Testis (tissue), 5 donors: ENCODE data around the gene GPR15LG. TPM values are rescaled to one million over a fixed set of nuclear protein-coding genes. Genes with fewer than 3 reads are reported as not detected.
"Not testable (repeated sequence)": the region's sequence is repeated elsewhere in the genome, so short reads cannot be mapped to it uniquely, and the experiment has no call there.

ENCODE experiments used
- DNase-seq: peaks from one replicate; pipeline ENCODE4 v3.0.0-alpha.2; 2019
- H3K27ac ChIP-seq, 2 donors: fragments of 200-600 bp; sonication (generic); one replicate each; pipeline ENCODE4 v1.5.1; 2019
- H3K27me3 ChIP-seq: fragments of 200-600 bp; sonication (generic); one replicate; pipeline ENCODE4 v1.5.1; 2019
- H3K36me3 ChIP-seq: fragments of 200-600 bp; sonication (generic); one replicate; pipeline ENCODE4 v1.5.1; 2017; ENCODE audit warnings: low read depth; ENCODE audit errors: missing control alignments
- H3K4me1 ChIP-seq: fragments of 200-600 bp; sonication (generic); one replicate; pipeline ENCODE4 v1.5.1; 2019
- H3K4me3 ChIP-seq, 2 donors: fragments of 200-600 bp; sonication (generic); one replicate each; pipeline ENCODE4 v1.5.1; 2017 to 2019
- H3K9me3 ChIP-seq: fragments of 200-600 bp; sonication (generic); one replicate; pipeline ENCODE4 v1.5.1; 2017
- POLR2A ChIP-seq: fragments of 450-650 bp; IDR thresholded peaks from one replicate; pipeline ENCODE4 v1.6.1; 2017; ENCODE audit warnings: antibody characterized with exemption, mild to moderate bottlenecking, moderate library complexity
- WGBS, 2 donors: methylation state at CpG; one replicate each; pipeline ENCODE4 v1.1.5; 2018; 5-methylcytosine and 5-hydroxymethylcytosine counted together
- intact Hi-C: fragments of 100-400 bp; cut with DNase I; formaldehyde crosslinking; loops from one replicate; pipeline ENCODE4 v1.15.1; 2023; ENCODE audit warnings: low total_unique reads
- long read RNA-seq, 2 donors: transcript quantifications; one replicate each; lab custom pipeline, GENCODE V29; 2026
- polyA plus RNA-seq: library from polyadenylated mRNA; stranded (reverse); fragments of 350-450 nt; fragmentation: Illumina TruSeq; extraction: RNeasy Lipid Tissue Mini Kit (QIAGEN cat#74804); gene quantifications from one replicate; pipeline ENCODE4 v1.2.3, GENCODE V29; 2014; ENCODE audit warnings: low read depth, low replicate concordance; ENCODE audit not compliant: insufficient read depth
- total RNA-seq, 2 donors: library from RNA; depleted of rRNA; stranded (reverse); fragments of >200 nt; gene quantifications; one replicate each; pipeline ENCODE4 v1.2.3, GENCODE V29; 2016
- TF ChIP-seq, protein P1 (sequence below), 3 experiments: fragments of 450-650 bp in 2 of 3; fragments of 200-600 bp in 1 of 3; sonication (generic) in 1 of 3; IDR thresholded peaks; one replicate each; pipeline ENCODE4 v1.5.1; 2016 to 2019; ENCODE audit warnings: antibody characterized with exemption in 3 of 3, mild to moderate bottlenecking in 2 of 3, moderate library complexity in 1 of 3

GPR15LG gene
- total RNA-seq, result not detected
- polyA plus RNA-seq, result not detected
- long read RNA-seq, donor 1, result 0 reads
- long read RNA-seq, donor 2, result 0 reads

DNA sequence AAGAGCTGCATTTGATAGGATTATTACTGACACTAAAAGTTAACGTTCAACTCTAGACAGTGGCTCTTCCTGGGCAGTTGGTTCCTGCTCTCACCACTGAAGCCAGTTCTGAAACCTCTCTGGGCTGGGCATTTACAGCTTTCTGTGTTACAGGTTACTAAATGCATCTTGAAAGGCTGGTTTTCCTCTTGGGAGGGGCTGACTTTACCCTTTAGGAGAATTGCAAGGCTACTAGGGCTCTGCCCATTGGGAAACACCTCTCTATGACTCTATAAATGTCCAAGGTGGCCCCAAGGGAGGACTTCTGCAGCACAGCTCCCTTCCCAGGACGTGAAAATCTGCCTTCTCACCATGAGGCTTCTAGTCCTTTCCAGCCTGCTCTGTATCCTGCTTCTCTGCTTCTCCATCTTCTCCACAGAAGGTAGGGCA lies at the start of gene GPR15LG:
GPR15LG (plus strand) TSS at position 301 of the 429 bp plus-strand sequence; CDS start at position 352, 51 bp downstream.
- no peaks in the 10 kb centered on the region for H3K4me1 ChIP-seq
- no peak within 1 kb of the TSS for H3K4me3 ChIP-seq
- intact Hi-C loops, result no loop called here
- 74 to 75% methylated on average over 2 of the region's 2 CpGs for WGBS, 2 donors
- H3K9me3 ChIP-seq, result no peaks in the 10 kb centered on the region
- no peak for TF ChIP-seq POLR2A
- TF ChIP-seq, protein P1, sequence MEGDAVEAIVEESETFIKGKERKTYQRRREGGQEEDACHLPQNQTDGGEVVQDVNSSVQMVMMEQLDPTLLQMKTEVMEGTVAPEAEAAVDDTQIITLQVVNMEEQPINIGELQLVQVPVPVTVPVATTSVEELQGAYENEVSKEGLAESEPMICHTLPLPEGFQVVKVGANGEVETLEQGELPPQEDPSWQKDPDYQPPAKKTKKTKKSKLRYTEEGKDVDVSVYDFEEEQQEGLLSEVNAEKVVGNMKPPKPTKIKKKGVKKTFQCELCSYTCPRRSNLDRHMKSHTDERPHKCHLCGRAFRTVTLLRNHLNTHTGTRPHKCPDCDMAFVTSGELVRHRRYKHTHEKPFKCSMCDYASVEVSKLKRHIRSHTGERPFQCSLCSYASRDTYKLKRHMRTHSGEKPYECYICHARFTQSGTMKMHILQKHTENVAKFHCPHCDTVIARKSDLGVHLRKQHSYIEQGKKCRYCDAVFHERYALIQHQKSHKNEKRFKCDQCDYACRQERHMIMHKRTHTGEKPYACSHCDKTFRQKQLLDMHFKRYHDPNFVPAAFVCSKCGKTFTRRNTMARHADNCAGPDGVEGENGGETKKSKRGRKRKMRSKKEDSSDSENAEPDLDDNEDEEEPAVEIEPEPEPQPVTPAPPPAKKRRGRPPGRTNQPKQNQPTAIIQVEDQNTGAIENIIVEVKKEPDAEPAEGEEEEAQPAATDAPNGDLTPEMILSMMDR (IDR thresholded peaks at IDR 0.05), result no peak
- no peaks in the 10 kb centered on the region for H3K36me3 ChIP-seq
- H3K27ac ChIP-seq, result no peak within 1 kb of the TSS
- H3K27me3 ChIP-seq, result no peaks in the 10 kb centered on the region
- no peak for DNase-seq

DNA sequence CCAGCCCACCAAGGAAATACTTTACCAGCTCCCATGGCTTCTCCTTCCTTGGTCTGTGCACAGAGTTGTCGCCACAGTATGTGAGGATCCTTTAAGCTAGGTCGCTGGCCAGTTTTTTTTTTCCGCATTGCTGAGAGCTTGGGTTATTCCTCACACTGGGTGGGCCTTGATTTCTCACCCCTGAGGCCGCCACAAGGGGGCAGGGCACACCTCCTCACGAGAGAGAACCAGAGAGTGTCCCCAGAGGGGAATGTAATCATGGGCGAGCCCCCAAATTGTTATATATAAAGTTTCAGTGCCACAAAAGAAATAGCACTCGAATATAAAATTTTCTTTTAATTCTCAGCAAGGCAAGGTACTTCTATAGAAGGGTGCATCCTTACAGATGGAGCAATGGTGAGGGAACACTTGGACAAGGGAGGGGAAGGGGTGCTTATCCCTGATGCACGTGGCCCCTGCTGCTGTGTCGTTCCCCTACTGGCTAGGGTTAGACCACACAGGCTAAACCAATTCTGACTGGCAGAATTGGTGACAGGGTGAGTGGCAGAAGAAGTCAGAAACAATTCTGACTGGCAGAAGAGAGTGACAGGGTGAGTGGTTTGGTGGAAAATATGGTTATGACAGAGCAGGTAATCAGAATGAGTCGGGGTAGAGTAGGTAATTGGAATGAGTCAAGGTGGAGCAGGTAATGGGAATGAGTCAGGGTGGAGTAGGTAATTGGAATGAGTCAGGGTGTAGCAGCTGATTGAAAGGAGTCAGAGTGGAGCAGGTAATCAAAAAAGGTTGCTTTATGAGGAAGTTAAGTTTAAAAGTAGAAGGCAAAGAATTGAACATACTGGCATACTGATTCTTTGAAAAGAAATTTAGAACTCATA lies 47.5 kb upstream of the GPR15LG start:
- H3K27me3 ChIP-seq, H3K4me3 ChIP-seq, H3K4me1 ChIP-seq, intact Hi-C loops, H3K9me3 ChIP-seq, H3K36me3 ChIP-seq, H3K27ac ChIP-seq, DNase-seq: not testable (repeated sequence)
- WGBS, 2 donors, result 80 to 82% methylated on average over 10 of the region's 10 CpGs

DNA sequence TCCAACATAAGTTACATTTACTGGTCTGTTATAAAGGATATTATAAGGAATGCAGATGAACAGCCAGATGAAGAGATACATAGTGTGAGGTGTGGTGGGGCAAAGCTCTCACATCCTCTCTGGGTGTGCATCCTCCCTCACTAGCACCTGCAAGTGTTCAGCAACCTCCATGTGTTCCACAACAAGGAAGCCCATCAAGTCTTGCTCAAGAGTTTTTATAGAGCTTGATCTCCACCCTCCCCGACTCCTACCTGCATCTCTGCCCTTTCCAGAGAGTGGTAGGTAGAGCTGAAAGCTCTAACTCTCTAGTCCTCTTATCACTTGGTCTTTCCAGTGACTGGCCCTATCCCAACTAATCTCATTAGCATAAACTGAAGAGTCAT lies 46.8 kb upstream of the GPR15LG start:
- 87 to 93% methylated on average over 1 of the region's 1 CpG for WGBS, 2 donors
- Histone ChIP-seq H3K9me3 (no peaks in the 10 kb centered on the region), H3K27ac (no peak overlapping the region), H3K4me1 (no peaks in the 10 kb centered on the region), H3K4me3 (no peak overlapping the region), H3K36me3 (no peaks in the 10 kb centered on the region), H3K27me3 (no peaks in the 10 kb centered on the region)
- no peak for DNase-seq
- intact Hi-C loops, result no loop called here
- no peak for TF ChIP-seq POLR2A
- TF ChIP-seq, protein P1 (IDR thresholded peaks at IDR 0.05), result no peak

DNA sequence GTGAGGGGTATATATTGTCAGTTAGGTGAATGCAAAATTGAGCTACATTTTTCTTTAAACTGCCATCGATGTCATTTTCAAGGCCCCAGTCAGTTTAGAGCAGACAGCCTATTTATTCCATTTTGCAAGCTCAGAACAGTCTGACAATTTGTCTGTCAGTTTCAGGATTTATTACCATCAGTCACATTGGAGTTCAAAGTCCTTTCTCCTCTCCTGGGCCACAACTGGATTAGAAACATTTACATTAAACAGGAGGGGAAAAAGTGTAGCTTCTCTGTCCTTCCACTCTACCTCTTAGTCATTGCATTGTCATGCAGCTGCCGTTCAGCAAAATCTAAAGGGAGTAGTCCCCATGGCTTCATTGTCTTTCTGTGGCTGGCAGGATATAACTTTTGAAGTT lies 37.8 kb upstream of the GPR15LG start:
- peaks cover 8% of the 10 kb centered on the region for H3K4me1 ChIP-seq
- no peak overlapping the region for H3K4me3 ChIP-seq
- no peaks in the 10 kb centered on the region for H3K36me3 ChIP-seq
- no peaks in the 10 kb centered on the region for H3K9me3 ChIP-seq
- DNase-seq, result no peak
- intact Hi-C loops, result no loop called here
- no peak overlapping the region for H3K27ac ChIP-seq
- no peak for TF ChIP-seq POLR2A
- TF ChIP-seq, protein P1 (IDR thresholded peaks at IDR 0.05), result no peak
- no peaks in the 10 kb centered on the region for H3K27me3 ChIP-seq
- 72 to 83% methylated on average over 2 of the region's 2 CpGs for WGBS, 2 donors

DNA sequence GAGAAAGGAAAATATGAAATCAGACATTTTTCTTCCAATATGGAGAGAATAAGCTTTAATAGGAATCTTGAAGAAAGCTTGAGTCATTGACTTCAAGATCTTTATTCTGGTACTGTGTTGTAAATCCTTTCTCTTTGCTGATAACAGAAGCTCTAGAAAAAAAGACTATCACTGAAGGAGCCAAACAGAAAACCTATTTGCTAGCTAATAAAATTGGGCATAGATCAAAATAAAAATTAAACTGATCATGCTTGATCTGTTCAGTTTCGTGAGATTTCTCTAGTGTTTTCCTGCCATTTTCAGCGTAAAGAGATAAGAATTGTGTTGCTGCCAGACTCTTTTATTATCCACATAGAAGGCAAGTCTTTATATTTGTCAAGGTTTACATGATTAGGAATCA lies 35.8 kb upstream of the GPR15LG start:
- H3K9me3 ChIP-seq, result no peaks in the 10 kb centered on the region
- intact Hi-C loops, result no loop called here
- no peak for DNase-seq
- H3K4me1 ChIP-seq, result peaks cover 9% of the 10 kb centered on the region
- TF ChIP-seq, protein P1 (IDR thresholded peaks at IDR 0.05), result no peak
- TF ChIP-seq POLR2A, result no peak
- no peak overlapping the region for H3K27ac ChIP-seq
- 67% methylated on average over 2 of the region's 2 CpGs for WGBS, 2 donors
- no peaks in the 10 kb centered on the region for H3K27me3 ChIP-seq
- H3K36me3 ChIP-seq, result no peaks in the 10 kb centered on the region
- no peak overlapping the region for H3K4me3 ChIP-seq
